ENCODE data around the gene SRMS.

GRCh38 chr20:63567386-63568169 lies 20.0 kb upstream of the SRMS start:
- TF ChIP-seq EZH2 (IDR thresholded peaks at IDR 0.05): no peak
- TF ChIP-seq POLR2A (IDR thresholded peaks at IDR 0.05; ENCODE audit: borderline replicate concordance, extremely low read depth, insufficient read depth, insufficient read length): no peak
- no peak for TF ChIP-seq CTCF (IDR thresholded peaks at IDR 0.05 in 2 of 3, conservative IDR thresholded peaks at IDR 0.05 in 1 of 3; ENCODE audit: borderline replicate concordance in 1 of 3, insufficient read depth in 1 of 3, low read depth in 2 of 3, low read length in 2 of 3)
- TF ChIP-seq ZBTB33 (IDR thresholded peaks at IDR 0.05; ENCODE audit: extremely low read depth, insufficient replicate concordance, low read length): no peak
- no peak for TF ChIP-seq SRF (IDR thresholded peaks at IDR 0.05; ENCODE audit: low read depth)
